Inferior parietal cortex (tissue), 1 donor: Measurements from ENCODE around the gene CAMK1.

Experiments used
- DNase-seq: peaks from one replicate; pipeline ENCODE4 v3.0.0-alpha.2; 2016; ENCODE audit errors: extremely low spot score

The CAMK1 gene

DNA sequence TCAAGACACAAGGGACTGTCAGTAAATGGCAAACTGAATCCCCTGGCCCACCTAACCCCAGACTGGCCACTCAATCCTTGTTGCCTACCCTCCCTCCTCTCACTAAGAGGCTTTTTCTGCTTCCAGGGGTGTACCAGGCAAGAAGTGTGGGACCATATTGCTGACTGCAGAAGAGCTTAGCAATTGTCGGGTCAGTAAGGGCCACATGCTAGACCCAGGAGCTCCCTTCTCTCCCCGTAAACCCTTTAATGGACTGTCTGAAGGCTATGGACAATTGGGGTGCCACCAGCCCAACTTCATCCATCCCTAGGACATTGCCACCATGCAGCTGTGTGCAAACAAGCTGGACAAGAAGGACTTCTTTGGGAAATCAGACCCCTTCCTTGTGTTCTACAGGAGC, 57.3 kb downstream of the CAMK1 start:
- no peak for DNase-seq

DNA sequence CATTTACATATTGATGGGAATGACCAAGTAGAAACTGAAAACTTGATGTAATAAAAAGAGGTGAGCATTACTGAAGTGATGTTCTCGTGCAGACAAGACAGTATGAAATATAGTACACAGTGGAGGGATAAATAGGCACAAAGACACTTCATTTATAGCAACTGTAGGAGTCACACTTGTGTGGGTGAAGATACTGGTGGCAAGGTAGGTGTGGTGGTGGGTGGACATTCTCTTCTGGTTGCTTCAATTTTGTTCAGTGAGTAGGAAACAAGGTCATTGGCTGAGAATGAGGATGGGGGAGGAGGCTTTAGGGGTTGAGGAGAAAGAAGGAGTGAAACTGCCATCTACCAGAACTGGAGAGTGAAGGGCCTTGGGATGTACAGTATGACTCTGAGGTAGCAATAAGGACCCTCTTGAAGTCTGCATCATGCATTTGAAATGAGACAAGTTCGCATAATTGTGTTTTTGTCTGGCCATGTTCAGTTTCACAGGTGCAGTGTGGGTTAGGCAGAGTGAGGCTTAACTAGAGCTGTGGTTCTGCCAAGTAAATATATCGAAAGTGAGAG, 59.5 kb downstream of the CAMK1 start:
- DNase-seq, result no peak
